Transverse colon (tissue), 4 donors: ENCODE measurements around the gene EXD3. TPM values are rescaled to one million over a fixed set of nuclear protein-coding genes. Genes with fewer than 3 reads are reported as not detected.
A peak's percentile ranks its signal among the peaks of the same experiment; 100 is the strongest.

Experiments
- DNase-seq: peaks from one replicate; pipeline ENCODE4 v3.0.0-alpha.2; 2019
- H3K27ac ChIP-seq, 4 donors: fragments of 200-600 bp; sonication (generic); 2 replicates each; pipeline ENCODE4 v1.5.1; 2016 to 2018; ENCODE audit warnings: inconsistent platforms in 4 of 4
- H3K27me3 ChIP-seq: fragments of 200-600 bp; sonication (generic); 2 replicates; pipeline ENCODE4 v1.5.1; 2017; ENCODE audit warnings: inconsistent platforms
- H3K36me3 ChIP-seq, 4 donors: fragments of 200-600 bp; sonication (generic); 2 replicates each; pipeline ENCODE4 v1.5.1; 2017 to 2019; ENCODE audit warnings: inconsistent platforms in 4 of 4
- H3K4me1 ChIP-seq, 4 donors: fragments of 200-600 bp; sonication (generic); 2 replicates each; pipeline ENCODE4 v1.5.1; 2017 to 2020; ENCODE audit warnings: inconsistent platforms in 4 of 4
- H3K4me3 ChIP-seq, 4 donors: fragments of 200-600 bp; sonication (generic); 1 replicate in 1 of 4; 2 replicates in 3 of 4; pipeline versions ENCODE4 v1.5.1 to v1.6.1; 2017 to 2019; ENCODE audit warnings: inconsistent platforms in 4 of 4
- H3K9me3 ChIP-seq, 2 donors: fragments of 200-600 bp; sonication (generic); 2 replicates each; pipeline ENCODE4 v1.5.1; 2017 to 2019; ENCODE audit warnings: inconsistent platforms in 2 of 2
- CTCF ChIP-seq, 5 experiments: fragments of 200-600 bp in 3 of 5; fragments of 450-650 bp in 2 of 5; sonication (generic) in 3 of 5; IDR thresholded peaks; 1 replicate in 2 of 5; 2 replicates in 3 of 5; pipeline ENCODE4 v1.5.1; 2016 to 2017; ENCODE audit warnings: antibody characterized with exemption in 5 of 5, inconsistent platforms in 3 of 5, mild to moderate bottlenecking in 2 of 5, moderate library complexity in 1 of 5
- EP300 ChIP-seq: sonication (generic); formaldehyde crosslinking; IDR thresholded peaks from one replicate; pipeline ENCODE4 v1.6.1; 2017; ENCODE audit warnings: antibody characterized with exemption, low read depth
- POLR2A ChIP-seq: fragments of 450-650 bp; IDR thresholded peaks from one replicate; pipeline ENCODE4 v1.6.1; 2016; ENCODE audit warnings: antibody characterized with exemption, mild to moderate bottlenecking, moderate library complexity
- POLR2AphosphoS5 ChIP-seq, 3 donors: sonication (generic); formaldehyde crosslinking; IDR thresholded peaks; one replicate each; pipeline ENCODE4 v1.6.1; 2016; ENCODE audit warnings: antibody characterized with exemption in 3 of 3
- WGBS, 2 donors: methylation state at CpG; one replicate each; pipeline ENCODE4 v1.1.5; 2018; ENCODE audit warnings: low coverage in 1 of 2; 5-methylcytosine and 5-hydroxymethylcytosine counted together
- in situ Hi-C, 4 donors: fragments of 200-750 bp; cut with MboI; loops; one replicate each; pipeline versions ENCODE4 v1.15.0 to v1.15.1; 2017; ENCODE audit warnings: low sequenced_read_pairs in 3 of 4, low pct_ligation_motif_present in 1 of 4, low pct_unique_long_range_greater_than_20kb in 1 of 4
- intact Hi-C: fragments of 100-400 bp; cut with DNase I; formaldehyde crosslinking; loops from one replicate; pipeline ENCODE4 v1.15.1; 2023; ENCODE audit warnings: low total_unique reads
- total RNA-seq, 4 donors: library from RNA; depleted of rRNA; stranded (reverse); fragments of >200 nt; gene quantifications; one replicate each; pipeline ENCODE4 v1.1.0, GENCODE V29; 2016

EXD3 gene
- total RNA-seq, 4 donors from 2014 or later, result 47.6 to 228 (median 74.2) TPM

- in situ Hi-C loops (loop anchor here in 2 of 4 donors (25.0 kb wide), 1 partner anchor 130 kb away; the partner anchor contains the start of gene TOR4A (in 2 of the 2)), intact Hi-C loops (no loop called here)
- Histone ChIP-seq H3K27ac (no peak overlapping the region), H3K27me3 (no peaks in the 10 kb centered on the region), H3K4me3 (peak overlapping the region in 2 of 4 donors; percentile 18 to 29), H3K4me1 (peaks cover 10 to 46% (median 35%) of the 10 kb centered on the region in 4 donors), H3K36me3 (no peaks in the 10 kb centered on the region), H3K9me3 (no peaks in the 10 kb centered on the region)
- no peak for DNase-seq
- TF ChIP-seq POLR2A (no peak), EP300 (no peak), POLR2AphosphoS5 (IDR thresholded peaks at IDR 0.05) (no peak), CTCF (IDR thresholded peaks at IDR 0.05) (no peak)
- WGBS, 2 donors, result 88 to 94% methylated on average over 13 to 99 of the region's 99 CpGs
Measured at GRCh38 chr9:137417161-137418021, 5.6 kb downstream of the EXD3 start.

- Histone ChIP-seq H3K27ac (no peak overlapping the region), H3K36me3 (no peaks in the 10 kb centered on the region), H3K4me3 (peak overlapping the region in 1 of 4 donors; percentile 29), H3K4me1 (peaks cover 17 to 46% (median 35%) of the 10 kb centered on the region in 4 donors), H3K27me3 (no peaks in the 10 kb centered on the region), H3K9me3 (no peaks in the 10 kb centered on the region)
- TF ChIP-seq CTCF (IDR thresholded peaks at IDR 0.05) (no peak), POLR2A (no peak), POLR2AphosphoS5 (IDR thresholded peaks at IDR 0.05) (no peak), EP300 (no peak)
- intact Hi-C loops, result no loop called here
- no peak for DNase-seq
- 95% methylated on average over 44 of the region's 45 CpGs; no CpG with 5 or more reads in 1 of the 2 donors for WGBS, 2 donors
- in situ Hi-C loops, result loop anchor here in 2 of 4 donors (25.0 kb wide), 1 partner anchor 129 kb away; the partner anchor contains the start of gene TOR4A (in 2 of the 2)
Measured at GRCh38 chr9:137416563-137417151, 6.3 kb downstream of the EXD3 start.

GRCh38 chr9:137416006-137416562 lies 6.9 kb downstream of the EXD3 start:
- DNase-seq, result no peak
- H3K27ac ChIP-seq, result no peak overlapping the region
- no peak overlapping the region for H3K4me3 ChIP-seq
- no peaks in the 10 kb centered on the region for H3K9me3 ChIP-seq
- in situ Hi-C loops, result loop anchor here in 2 of 4 donors (25.0 kb wide), 1 partner anchor 129 kb away; the partner anchor contains the start of gene TOR4A (in 2 of the 2)
- WGBS, 2 donors, result 96% methylated on average over 23 of the region's 23 CpGs; no CpG with 5 or more reads in 1 of the 2 donors
- TF ChIP-seq EP300 (no peak), POLR2AphosphoS5 (IDR thresholded peaks at IDR 0.05) (no peak), POLR2A (no peak), CTCF (IDR thresholded peaks at IDR 0.05) (no peak)
- peaks cover 19 to 45% (median 36%) of the 10 kb centered on the region in 4 donors for H3K4me1 ChIP-seq
- intact Hi-C loops, result no loop called here
- no peaks in the 10 kb centered on the region for H3K36me3 ChIP-seq
- no peaks in the 10 kb centered on the region for H3K27me3 ChIP-seq

- intact Hi-C loops, result no loop called here
- TF ChIP-seq EP300, result no peak
Measured at GRCh38 chr9:137415451-137415850, 7.5 kb downstream of the EXD3 start.

More at GRCh38 chr9:137415451-137415850, 7.5 kb downstream of the EXD3 start:
- Histone ChIP-seq H3K27me3 (no peaks in the 10 kb centered on the region), H3K9me3 (no peaks in the 10 kb centered on the region), H3K4me1 (peaks cover 19 to 47% (median 37%) of the 10 kb centered on the region in 4 donors), H3K4me3 (no peak overlapping the region), H3K36me3 (no peaks in the 10 kb centered on the region), H3K27ac (no peak overlapping the region)
- in situ Hi-C loops, result loop anchor here in 2 of 4 donors (25.0 kb wide), 1 partner anchor 128 kb away; the partner anchor contains the start of gene TOR4A (in 2 of the 2)
- 93% methylated on average over 5 of the region's 5 CpGs; no CpG with 5 or more reads in 1 of the 2 donors for WGBS, 2 donors
- no peak for DNase-seq
